IMR-90 (cell line): ENCODE data around the gene ATPAF2. TPM values are rescaled to one million over a fixed set of nuclear protein-coding genes. Genes with fewer than 3 reads are reported as not detected.

Source experiments
- ATAC-seq: fragments of 200-7000 bp; cut with Tn5 transposase; 2 replicates; pipeline ENCODE4 v1.9.1; 2020; ENCODE audit warnings: low read depth, mild to moderate bottlenecking, moderate library complexity
- BruUV-seq: library from RNA; stranded (reverse); fragments of 400-500 nt; replicated peaks from 2 replicates; lab custom pipeline; 2021; lab: Mats Ljungman, UMichigan
- CTCF ChIA-PET: fragments of 300-600 bp; formaldehyde crosslinking; extraction: SDS; loops from one replicate; lab custom pipeline; 2021; ENCODE audit warnings: antibody characterized with exemption; lab: Yijun Ruan, JAX
- POLR2A ChIA-PET: fragments of 300-600 bp; sonication (Branson Sonifier 250); formaldehyde crosslinking; loops from one replicate; lab custom pipeline; 2022; ENCODE audit warnings: antibody characterized with exemption; ENCODE audit not compliant: unreplicated experiment; lab: Charles Lee
- DNase-seq: peaks from one replicate; pipeline ENCODE4 v3.0.0; 2013
- H2AFZ ChIP-seq: replicated peaks from 2 replicates; pipeline ENCODE3; 2013; ENCODE audit warnings: low read length, mild to moderate bottlenecking; ENCODE audit not compliant: poor library complexity
- H2AK5ac ChIP-seq: 2 replicates; pipeline ENCODE4 v1.6.1; 2013; ENCODE audit warnings: low read depth, low read length, inconsistent platforms
- H2AK9ac ChIP-seq: replicated peaks from 2 replicates; pipeline ENCODE3; 2013; ENCODE audit warnings: mild to moderate bottlenecking, low read depth, low read length, moderate library complexity; ENCODE audit not compliant: poor library complexity
- H2BK120ac ChIP-seq: 2 replicates; pipeline ENCODE4 v1.6.1; 2013; ENCODE audit warnings: low read depth, low read length, inconsistent platforms
- H2BK15ac ChIP-seq: 3 replicates; pipeline ENCODE4 v1.6.1; 2013; ENCODE audit warnings: low read depth, low read length, inconsistent platforms
- H2BK20ac ChIP-seq: 2 replicates; pipeline ENCODE4 v1.6.1; 2013; ENCODE audit warnings: low read depth, mild to moderate bottlenecking, inconsistent platforms, low read length, moderate library complexity
- H2BK5ac ChIP-seq: 2 replicates; pipeline ENCODE4 v1.6.1; 2013; ENCODE audit warnings: mild to moderate bottlenecking, low read depth, low read length, inconsistent platforms; ENCODE audit not compliant: poor library complexity, severe bottlenecking
- H3K14ac ChIP-seq: replicated peaks from 2 replicates; pipeline ENCODE4 v1.6.1; 2013; ENCODE audit warnings: low read depth, low read length, inconsistent platforms
- H3K18ac ChIP-seq: 2 replicates; pipeline ENCODE4 v1.6.1; 2013; ENCODE audit warnings: low read depth, low read length, control low read depth
- H3K23ac ChIP-seq: 2 replicates; pipeline ENCODE4 v1.6.1; 2013; ENCODE audit warnings: low read depth, low read length, inconsistent platforms
- H3K27ac ChIP-seq: 2 replicates; pipeline ENCODE4 v1.5.1; 2013; ENCODE audit warnings: mild to moderate bottlenecking, control low read depth, low read length; ENCODE audit not compliant: insufficient read depth
- H3K27me3 ChIP-seq: 2 replicates; pipeline ENCODE4 v1.6.1; 2013; ENCODE audit warnings: low read length; ENCODE audit not compliant: control insufficient read depth, insufficient read depth
- H3K36me3 ChIP-seq: 2 replicates; pipeline ENCODE4 v1.6.1; 2013; ENCODE audit warnings: low read length, mixed read lengths; ENCODE audit not compliant: control insufficient read depth, insufficient read depth
- H3K4ac ChIP-seq: 2 replicates; pipeline ENCODE4 v1.6.1; 2013; ENCODE audit warnings: low read depth, low read length, inconsistent platforms
- H3K4me1 ChIP-seq: 2 replicates; pipeline ENCODE4 v1.6.1; 2013; ENCODE audit warnings: low read length, mixed read lengths; ENCODE audit not compliant: control insufficient read depth, insufficient read depth
- H3K4me2 ChIP-seq: 2 replicates; pipeline ENCODE4 v1.6.1; 2013; ENCODE audit warnings: low read depth, mild to moderate bottlenecking, control low read depth, low read length, moderate library complexity
- H3K4me3 ChIP-seq: 2 replicates; pipeline ENCODE4 v1.5.1; 2013; ENCODE audit warnings: low read depth, mild to moderate bottlenecking, control low read depth, low read length, moderate library complexity; ENCODE audit not compliant: insufficient read depth
- H3K56ac ChIP-seq: 2 replicates; pipeline ENCODE4 v1.6.1; 2013; ENCODE audit warnings: low read length, inconsistent platforms; ENCODE audit not compliant: insufficient read depth; ENCODE audit errors: extremely low read depth
- H3K79me1 ChIP-seq, 2 experiments: 2 replicates each; pipeline ENCODE4 v1.6.1; 2013; ENCODE audit warnings: low read length in 2 of 2, inconsistent platforms in 1 of 2, low read depth in 1 of 2
- H3K9ac ChIP-seq: 2 replicates; pipeline ENCODE4 v1.6.1; 2013; ENCODE audit warnings: low read depth, low read length, control low read depth
- H3K9me1 ChIP-seq: 2 replicates; pipeline ENCODE4 v1.6.1; 2013; ENCODE audit warnings: low read length, inconsistent platforms; ENCODE audit not compliant: insufficient read depth
- H3K9me3 ChIP-seq: 2 replicates; pipeline ENCODE4 v1.6.1; 2013; ENCODE audit warnings: low read length; ENCODE audit not compliant: control insufficient read depth, insufficient read depth
- H4K20me1 ChIP-seq: 2 replicates; pipeline ENCODE4 v1.6.1; 2013; ENCODE audit warnings: low read length, inconsistent platforms; ENCODE audit not compliant: insufficient read depth
- H4K5ac ChIP-seq: 2 replicates; pipeline ENCODE4 v1.6.1; 2013; ENCODE audit warnings: mild to moderate bottlenecking, low read depth, low read length, control low read depth
- H4K8ac ChIP-seq, 2 experiments: 2 replicates each; pipeline ENCODE4 v1.6.1; 2013; ENCODE audit warnings: low read depth in 2 of 2, low read length in 2 of 2, control low read depth in 1 of 2, inconsistent platforms in 1 of 2
- H4K91ac ChIP-seq: 2 replicates; pipeline ENCODE4 v1.6.1; 2013; ENCODE audit warnings: low read depth, low read length, inconsistent platforms; ENCODE audit not compliant: insufficient read depth
- BHLHE40 ChIP-seq: fragments of 150-350 bp; IDR thresholded peaks from 2 replicates; pipeline ENCODE4 v1.6.1; 2016; ENCODE audit warnings: mild to moderate bottlenecking, low read depth, low read length
- FOS ChIP-seq: fragments of 150-350 bp; IDR thresholded peaks from 2 replicates; pipeline ENCODE4 v1.6.1; 2016; ENCODE audit warnings: low read depth, low read length
- RCOR1 ChIP-seq: IDR thresholded peaks from 2 replicates; pipeline ENCODE4 v1.6.1; 2012; ENCODE audit warnings: mild to moderate bottlenecking, low read length, improper control_type of control experiment; ENCODE audit not compliant: insufficient replicate concordance
- WGBS, 2 experiments: methylation state at CpG; one replicate each; pipeline versions ENCODE4 v1.1.5 to v1.1.7; 2013; ENCODE audit warnings: missing lambda C conversion rate in 2 of 2; ENCODE audit not compliant: insufficient read length in 1 of 2; ENCODE audit errors: extremely low coverage in 2 of 2; 5-methylcytosine and 5-hydroxymethylcytosine counted together
- dilution Hi-C: fragments of 300-500 bp; cut with HindIII; formaldehyde crosslinking; loops from one replicate; pipeline ENCODE4 v1.14.3; 2018; ENCODE audit warnings: low sequenced_read_pairs; ENCODE audit not compliant: unreplicated experiment
- in situ Hi-C: fragments of 300-500 bp; cut with MboI; formaldehyde crosslinking; loops from 3 replicates; pipeline ENCODE4 v1.14.3; 2019; ENCODE audit warnings: low sequenced_read_pairs, inconsistent platforms, mixed read lengths
- intact Hi-C: fragments of 100-400 bp; cut with micrococcal nuclease; formaldehyde crosslinking; loops from 2 replicates; pipeline ENCODE4 v1.10.0; 2022
- polyA plus RNA-seq, 3 experiments: library from polyadenylated mRNA; depleted of rRNA; stranded (reverse); fragments of >200 nt; gene quantifications; 2 replicates each; pipeline ENCODE4 v1.2.3, GENCODE V29; 2012; ENCODE audit warnings: low replicate concordance in 1 of 3
- total RNA-seq: library from RNA; depleted of rRNA; stranded (reverse); fragments of >200 nt; gene quantifications from 2 replicates; pipeline ENCODE4 v1.2.3, GENCODE V29; 2012

The ATPAF2 gene
- total and polyA plus RNA-seq, 2 of the 4 experiments (the other 2 are of a cell fraction), result 19.5 to 27.6 TPM

GRCh38 chr17:18055597-18055996 lies 16.6 kb upstream of the ATPAF2 start:
- 0 out of 2 replicates have a peak, but pooled peaks cover 5% of the 10 kb centered on the region for H3K9me1 ChIP-seq
- no peak overlapping the region for H2BK15ac ChIP-seq
- no peak for TF ChIP-seq FOS
- TF ChIP-seq BHLHE40, result no peak
- no peak for TF ChIP-seq RCOR1
- BruUV-seq, result no TSS peak
- no peak overlapping the region for H4K5ac ChIP-seq
- no peaks in the 10 kb centered on the region for H3K27me3 ChIP-seq
- no peak overlapping the region for H2AFZ ChIP-seq
- no peak overlapping the region for H3K4me2 ChIP-seq
- H3K9ac ChIP-seq, result no peak overlapping the region
- H2BK20ac ChIP-seq, result no peak overlapping the region
- no peak overlapping the region for H3K18ac ChIP-seq
- dilution Hi-C loops (no loop called here), intact Hi-C loops (no loop called here), in situ Hi-C loops (no loop called here)
- no peak overlapping the region for H3K27ac ChIP-seq
- ATAC-seq, result no peak
- H3K14ac ChIP-seq, result no peak overlapping the region
- no peak overlapping the region for H4K8ac ChIP-seq
- H3K4me3 ChIP-seq, result no peak overlapping the region
- H3K56ac ChIP-seq, result no peak overlapping the region
- H3K79me1 ChIP-seq, result no peaks in the 10 kb centered on the region; a peak in 1 of 4 replicates
- H2AK5ac ChIP-seq, result no peak overlapping the region
- H4K20me1 ChIP-seq, result no peaks in the 10 kb centered on the region
- no CpG with 5 or more reads among the region's 6 CpGs for WGBS, 2 experiments
- no peak overlapping the region for H2BK120ac ChIP-seq
- no peaks in the 10 kb centered on the region for H3K4me1 ChIP-seq
- no peak overlapping the region for H2AK9ac ChIP-seq
- H4K91ac ChIP-seq, result no peak overlapping the region
- H3K9me3 ChIP-seq, result no peaks in the 10 kb centered on the region
- H3K36me3 ChIP-seq, result peaks cover 24% of the 10 kb centered on the region
- H2BK5ac ChIP-seq, result no peak overlapping the region
- ChIA-PET CTCF (interaction anchor here (0.6 kb wide), 1 partner anchor 130 kb away, joined by 4 read pairs; no protein-coding TSS in a partner anchor), POLR2A (no interaction called here)
- H3K23ac ChIP-seq, result no peak overlapping the region
- DNase-seq, result no peak
- no peak overlapping the region for H3K4ac ChIP-seq
